HL-60/S4 treated with retinoic acid at 250 ng/mL for 4 days and 3 days (cell line): Measurements from ENCODE around the gene NCAM1.

Experiments
- in situ Hi-C: fragments of 300-500 bp; cut with MboI; formaldehyde crosslinking; loops from 2 replicates; pipeline ENCODE4 v1.7.0; 2022; ENCODE audit warnings: low sequenced_read_pairs

NCAM1 gene

GRCh38 chr11:113193946-113194345, 232.7 kb downstream of the NCAM1 start:
- in situ Hi-C loops = no loop called here

GRCh38 chr11:113195728-113196127, 234.5 kb downstream of the NCAM1 start:
- in situ Hi-C loops = no loop called here

GRCh38 chr11:113197446-113197845, 236.2 kb downstream of the NCAM1 start:
- in situ Hi-C loops = no loop called here

DNA sequence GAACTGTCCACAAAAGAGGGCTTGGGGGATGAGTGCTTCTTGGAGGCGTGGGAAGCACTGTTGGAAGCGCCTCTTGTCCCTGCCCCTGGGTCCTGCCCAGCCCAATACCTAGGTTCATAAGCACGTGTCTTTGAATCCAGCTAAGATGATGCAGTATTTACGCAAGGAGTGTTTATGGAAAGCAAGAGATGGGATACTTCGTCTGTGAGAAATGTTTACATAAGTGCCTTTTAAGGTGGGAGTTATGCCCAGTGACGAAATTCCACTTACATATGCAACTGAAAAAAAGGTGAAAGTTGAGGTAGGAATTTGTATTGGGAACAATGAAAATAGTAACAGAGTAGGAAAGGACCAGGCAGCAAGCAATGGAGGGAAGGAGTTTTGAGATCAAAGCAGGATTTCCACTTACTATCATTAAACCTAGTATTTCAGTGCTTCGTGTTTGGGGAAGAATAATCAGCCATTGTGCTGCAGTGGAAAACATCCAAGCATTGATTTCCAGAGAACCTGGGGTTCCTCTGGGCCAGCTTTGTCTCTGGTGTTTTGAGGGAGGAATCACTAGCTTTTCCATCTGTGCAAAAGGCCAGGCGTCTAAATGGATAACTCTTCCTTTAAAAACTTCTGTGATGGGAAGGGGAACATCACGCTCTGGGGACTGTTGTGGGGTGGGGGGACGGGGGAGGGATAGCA, 237.9 kb downstream of the NCAM1 start:
- in situ Hi-C loops = no loop called here

- in situ Hi-C loops = no loop called here
Measured at GRCh38 chr11:113199866-113200265, 238.6 kb downstream of the NCAM1 start.

DNA sequence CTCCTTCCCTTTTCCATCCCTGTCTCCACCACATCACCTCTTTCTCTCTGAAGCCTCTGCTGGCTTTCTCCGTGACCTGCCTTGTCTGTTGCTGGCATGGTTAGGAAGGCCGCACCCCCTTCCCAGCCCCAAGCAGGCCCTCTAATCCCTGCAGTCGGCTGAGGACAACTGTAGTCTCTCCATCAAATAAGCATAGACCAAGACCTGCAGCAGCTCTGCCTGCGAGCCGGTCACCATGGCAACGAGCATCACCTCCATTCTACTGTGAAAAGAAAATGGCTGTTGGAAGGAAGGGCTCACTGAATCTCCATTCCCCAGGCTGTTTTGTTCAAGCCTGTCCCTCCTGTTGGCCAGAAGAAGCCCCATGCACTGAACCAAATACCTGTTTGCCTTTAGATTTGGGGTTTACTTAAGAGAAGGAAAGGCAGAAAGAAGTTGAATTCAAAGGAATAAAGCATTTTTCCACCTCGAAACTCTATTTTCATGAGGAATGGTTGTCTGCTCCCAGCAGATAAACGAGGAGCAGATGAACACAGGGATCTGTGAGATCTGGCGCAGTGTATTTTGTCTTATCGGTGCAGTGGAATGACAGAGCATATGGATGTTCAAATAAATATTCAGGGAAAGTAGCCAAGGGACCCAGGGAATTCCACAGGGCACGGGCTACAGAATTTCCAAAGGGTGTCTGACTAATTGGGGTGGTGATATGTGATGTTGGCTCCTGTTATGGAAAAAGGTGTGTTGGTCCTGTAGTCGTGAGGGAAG, 240.0 kb downstream of the NCAM1 start:
- in situ Hi-C loops = no loop called here

- in situ Hi-C loops = no loop called here
Measured at GRCh38 chr11:113202431-113202830, 241.2 kb downstream of the NCAM1 start.

DNA sequence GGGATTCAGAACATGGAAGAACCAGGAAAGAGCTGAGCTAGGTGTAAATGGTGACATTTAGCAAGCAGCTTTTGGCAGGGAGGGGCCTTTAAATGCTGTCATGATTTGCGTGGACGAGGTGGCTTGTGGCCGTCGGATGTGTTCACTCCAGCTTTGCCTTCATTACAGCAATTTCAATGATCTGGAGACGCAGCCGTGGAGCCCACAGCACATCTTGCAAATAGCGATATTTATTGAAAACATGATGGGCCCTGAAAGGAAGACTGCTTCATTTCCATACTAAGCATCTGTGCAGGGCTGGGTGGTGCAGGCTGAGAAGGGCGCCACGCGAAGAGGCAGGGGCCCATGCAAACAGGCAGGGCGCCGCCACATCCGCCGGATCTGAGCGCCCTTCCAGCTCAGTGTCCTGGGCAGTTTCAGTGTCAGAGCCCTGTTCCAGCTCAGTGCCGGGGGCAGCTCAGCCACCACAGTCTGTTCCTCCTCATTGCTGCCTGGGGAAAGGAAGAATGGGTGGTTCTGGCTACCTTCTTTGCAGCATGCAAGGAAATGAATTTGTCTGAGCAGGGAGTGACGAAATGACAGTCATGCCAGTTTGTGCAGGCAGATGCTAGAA, 242.0 kb downstream of the NCAM1 start:
- in situ Hi-C loops = no loop called here

GRCh38 chr11:113204280-113204679, 243.1 kb downstream of the NCAM1 start:
- in situ Hi-C loops = no loop called here

DNA sequence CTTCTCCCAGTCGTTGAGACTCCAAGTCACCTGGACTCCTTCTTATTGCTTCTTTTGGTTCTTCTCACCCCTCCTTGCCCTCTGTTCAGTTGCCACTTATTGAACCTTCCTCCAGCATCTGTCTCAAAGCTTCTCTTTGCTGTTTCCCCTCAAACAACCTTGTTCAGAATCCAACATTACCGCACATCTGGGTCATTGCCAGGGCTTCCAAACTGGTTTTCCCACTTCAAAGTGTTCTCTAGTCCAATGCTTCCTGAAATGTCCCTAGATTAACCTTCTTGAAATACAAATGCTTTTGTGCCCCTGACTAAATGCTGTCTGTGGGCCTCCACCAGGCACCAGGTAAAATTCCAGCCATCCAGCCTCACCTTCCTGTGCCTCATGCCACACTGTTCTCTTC, 252.3 kb downstream of the NCAM1 start:
- in situ Hi-C loops = no loop called here

DNA sequence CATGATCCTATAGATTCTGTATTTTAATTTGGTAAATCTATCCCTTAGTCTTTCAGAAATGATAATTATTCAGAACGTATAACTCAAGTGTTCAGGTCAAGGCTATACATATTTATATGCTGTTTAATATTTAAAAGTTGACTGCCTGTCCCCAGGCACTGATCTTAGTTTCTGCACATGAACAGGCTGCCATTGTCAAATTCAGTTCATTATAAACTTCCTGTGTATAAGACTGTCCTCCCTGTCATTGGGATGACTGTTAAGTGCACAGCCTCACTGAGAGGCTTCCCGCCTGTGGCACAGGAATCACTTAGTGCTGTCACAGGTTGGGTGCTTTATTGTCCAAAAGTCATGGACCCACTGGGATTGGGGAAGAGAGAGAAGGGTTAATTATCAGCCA, 261.0 kb downstream of the NCAM1 start:
- in situ Hi-C loops = no loop called here

DNA sequence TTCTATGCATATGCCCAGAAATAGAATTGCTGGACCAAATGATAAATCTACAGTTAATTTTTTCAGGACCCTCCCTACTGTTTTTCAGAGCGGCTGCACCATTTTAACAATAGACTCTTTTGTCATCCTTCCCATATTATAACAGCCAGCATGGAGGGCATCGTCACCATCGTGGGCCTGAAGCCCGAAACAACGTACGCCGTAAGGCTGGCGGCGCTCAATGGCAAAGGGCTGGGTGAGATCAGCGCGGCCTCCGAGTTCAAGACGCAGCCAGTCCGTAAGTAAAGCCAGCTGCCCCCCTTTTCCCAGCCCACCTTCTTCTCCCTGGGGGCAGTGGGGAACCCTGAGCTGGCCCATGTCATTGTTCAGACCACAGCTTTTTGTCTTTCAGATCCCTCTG, 273.7 kb downstream of the NCAM1 start:
- in situ Hi-C loops = no loop called here

GRCh38 chr11:113237261-113237660, 276.0 kb downstream of the NCAM1 start:
- in situ Hi-C loops = no loop called here

DNA sequence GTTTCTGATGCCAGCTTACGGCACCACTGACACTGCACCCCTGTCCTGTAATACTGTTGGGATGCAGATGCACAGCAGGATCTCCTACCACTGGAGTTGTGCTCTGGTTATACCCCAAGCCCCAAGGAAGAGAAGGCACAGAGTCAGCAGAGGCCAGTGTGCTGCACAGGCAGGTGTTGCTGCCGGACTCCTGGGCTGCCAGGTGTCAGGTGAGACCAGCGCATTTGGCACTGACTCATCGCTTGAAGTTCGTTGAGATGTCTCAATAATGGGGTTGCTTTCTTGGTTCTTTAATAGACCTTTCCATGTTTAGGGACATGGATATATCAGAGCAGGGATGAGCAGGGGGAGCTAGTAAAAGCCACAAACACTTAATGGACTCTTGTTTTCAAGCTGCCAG, 277.5 kb downstream of the NCAM1 start:
- in situ Hi-C loops = no loop called here

DNA sequence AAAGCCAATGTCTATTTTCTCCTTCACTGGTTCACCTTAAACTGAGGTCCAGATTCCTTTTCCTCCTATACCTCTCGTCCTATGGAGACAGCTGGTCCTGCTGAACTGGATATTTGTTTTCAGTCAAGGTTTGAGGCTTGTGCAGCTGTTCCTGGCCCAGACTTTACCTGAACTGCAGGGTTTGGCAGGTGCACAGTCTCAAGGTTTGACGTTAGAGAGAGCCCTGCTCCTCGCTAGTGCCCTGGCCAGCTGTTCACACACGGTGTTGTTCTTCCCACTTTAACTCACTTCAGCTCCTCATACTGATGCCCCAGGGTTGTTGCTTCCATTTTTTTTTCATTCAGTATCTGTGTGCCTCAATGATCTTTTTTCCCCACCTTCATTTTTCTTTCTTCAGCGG, 279.2 kb downstream of the NCAM1 start:
- in situ Hi-C loops = no loop called here

DNA sequence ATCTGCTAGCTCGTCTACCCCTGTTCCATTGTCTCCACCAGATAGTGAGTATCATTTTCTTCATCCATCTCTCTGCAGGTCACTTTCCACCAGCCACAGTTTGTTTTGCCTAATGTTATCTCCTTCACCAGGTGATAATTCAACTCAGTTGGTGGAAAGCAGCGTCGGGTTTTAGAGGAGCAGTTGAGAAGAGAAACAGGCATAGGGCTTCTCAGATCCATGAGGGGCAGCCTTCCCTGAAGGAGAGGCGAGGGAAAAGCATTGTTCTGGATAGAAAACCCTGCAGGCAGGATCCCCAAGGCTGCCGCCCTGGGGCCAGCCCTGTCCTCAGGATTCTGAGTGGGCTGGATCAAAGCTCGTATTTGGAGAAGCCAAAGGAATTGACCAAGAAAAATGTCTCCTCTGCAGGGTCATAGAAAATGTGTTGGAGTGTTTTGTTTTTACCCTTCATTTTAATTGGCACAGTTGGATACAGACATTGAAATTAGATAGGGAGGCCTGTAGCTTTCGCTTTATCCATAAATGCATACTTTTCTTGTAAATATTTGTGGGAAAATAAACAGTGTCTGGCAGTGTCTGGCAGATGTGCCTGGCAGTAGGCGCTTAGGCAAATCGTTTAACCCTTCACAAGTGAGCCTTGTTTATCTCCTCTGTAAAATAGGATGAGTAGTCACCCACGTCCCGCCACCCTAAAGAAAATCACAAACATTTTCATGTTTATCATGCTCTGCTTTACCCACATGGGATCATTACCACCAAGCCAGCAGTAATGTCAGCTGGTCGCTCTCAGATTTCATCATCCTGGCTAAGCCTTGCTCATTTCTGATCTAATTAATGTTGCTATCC, 279.8 kb downstream of the NCAM1 start:
- in situ Hi-C loops = no loop called here

DNA sequence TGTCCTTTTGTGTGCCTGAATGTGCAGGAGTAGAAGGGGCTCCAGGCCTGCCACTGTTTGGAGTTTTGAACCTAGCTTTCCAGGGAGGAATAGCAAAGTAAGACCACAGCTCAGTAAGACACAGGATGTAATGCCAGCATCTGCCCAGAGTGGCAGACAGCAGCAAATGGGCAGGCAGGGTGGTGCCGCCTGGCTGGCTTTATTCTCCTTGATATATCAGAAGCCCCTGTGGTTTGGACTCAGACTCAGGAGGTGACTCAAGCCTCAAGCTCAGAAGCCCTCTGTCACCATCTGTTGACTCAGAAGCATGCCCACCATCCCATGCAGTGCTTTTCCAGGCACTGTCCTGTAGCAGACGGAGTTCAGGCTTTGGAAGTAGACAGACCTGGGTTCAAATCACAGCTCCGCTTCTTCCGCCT, 280.4 kb downstream of the NCAM1 start:
- in situ Hi-C loops = no loop called here

DNA sequence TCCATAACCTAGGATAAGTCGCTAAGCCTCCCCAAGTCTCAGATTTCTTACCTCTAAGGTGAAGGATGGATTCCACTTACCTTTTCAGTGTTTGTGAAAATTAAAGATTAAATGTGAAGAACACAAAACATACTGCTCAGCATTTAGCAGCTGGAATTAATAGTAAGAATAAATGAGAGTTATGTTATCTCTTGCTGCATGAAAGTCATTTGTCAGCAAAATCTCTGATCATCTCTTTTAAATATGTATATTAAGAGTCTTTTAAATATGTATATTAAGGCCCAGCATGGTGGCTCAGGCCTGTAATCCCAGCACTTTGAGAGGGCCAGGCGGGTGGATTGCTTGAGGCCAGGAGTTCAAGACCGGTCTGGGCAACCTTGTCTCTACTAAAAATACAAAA, 280.8 kb downstream of the NCAM1 start:
- in situ Hi-C loops = no loop called here

DNA sequence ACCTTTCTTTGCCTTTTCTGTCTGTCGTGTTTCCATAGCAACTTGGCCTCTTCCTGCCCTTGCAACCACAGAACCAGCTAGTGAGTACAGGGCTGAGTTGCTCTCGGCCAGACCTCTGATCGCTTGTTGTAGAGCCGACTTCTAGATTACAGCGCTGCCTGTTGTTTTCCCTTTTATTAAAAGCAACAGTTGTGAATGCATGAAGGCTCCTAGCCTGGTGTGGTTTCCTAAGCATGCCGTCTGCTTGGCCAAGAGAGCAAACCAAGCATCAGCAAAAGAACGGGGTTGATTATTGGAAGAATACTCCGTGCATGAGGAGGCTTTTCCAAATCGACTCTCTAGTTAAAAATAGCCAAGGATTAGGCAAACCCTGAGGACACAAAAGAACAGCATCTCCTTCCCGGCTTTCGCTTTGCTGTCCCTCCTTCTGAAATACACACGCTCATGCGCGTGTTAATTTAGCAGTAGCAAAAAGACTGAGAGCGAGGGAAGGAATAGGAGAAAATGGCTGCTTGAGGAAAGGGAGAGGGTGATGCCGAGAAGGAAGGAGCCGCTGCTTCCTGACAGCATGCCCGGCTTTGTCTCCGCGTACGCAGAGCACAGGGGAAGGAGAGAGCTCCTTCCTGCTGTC, 281.7 kb downstream of the NCAM1 start:
- in situ Hi-C loops = no loop called here

GRCh38 chr11:113243696-113244095, 282.5 kb downstream of the NCAM1 start:
- in situ Hi-C loops = no loop called here

DNA sequence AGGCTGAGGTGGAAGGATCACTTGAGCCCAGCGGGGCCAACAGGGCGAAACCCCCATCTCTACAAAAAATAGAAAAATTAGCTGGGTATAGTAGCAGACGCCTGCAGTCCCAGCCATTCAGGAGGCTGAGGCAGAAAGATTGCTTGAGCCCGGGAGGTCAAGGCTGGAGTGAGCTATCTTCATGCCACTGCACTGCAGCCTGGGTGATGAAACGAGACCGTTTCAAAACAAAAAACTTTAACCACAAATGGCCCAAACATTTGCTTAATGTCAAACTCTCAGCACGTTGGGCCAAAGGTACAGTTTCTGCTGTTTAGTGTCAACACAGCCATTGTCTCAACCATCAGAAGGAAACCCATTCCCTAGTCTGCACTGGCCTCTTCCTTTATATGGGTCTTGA, 284.0 kb downstream of the NCAM1 start:
- in situ Hi-C loops = no loop called here
